DND-41 (cell line): ENCODE measurements around the gene ZSCAN2.

Experiments used
- EZH2 ChIP-seq: IDR thresholded peaks from 3 replicates; pipeline ENCODE4 v1.6.1; 2012; ENCODE audit warnings: borderline replicate concordance, low read depth, mild to moderate bottlenecking, moderate library complexity, low read length, inconsistent platforms; ENCODE audit not compliant: severe bottlenecking
- TF ChIP-seq, protein P1 (sequence below): IDR thresholded peaks from 2 replicates; pipeline ENCODE4 v1.5.1; 2012; ENCODE audit warnings: borderline replicate concordance, low read length, moderate library complexity, mild to moderate bottlenecking; ENCODE audit not compliant: poor library complexity, severe bottlenecking; ENCODE audit errors: extremely low read depth

GRCh38 chr15:84648539-84648938 is 47.7 kb downstream of the ZSCAN2 start:
- TF ChIP-seq EZH2 = no peak
- TF ChIP-seq, protein P1, sequence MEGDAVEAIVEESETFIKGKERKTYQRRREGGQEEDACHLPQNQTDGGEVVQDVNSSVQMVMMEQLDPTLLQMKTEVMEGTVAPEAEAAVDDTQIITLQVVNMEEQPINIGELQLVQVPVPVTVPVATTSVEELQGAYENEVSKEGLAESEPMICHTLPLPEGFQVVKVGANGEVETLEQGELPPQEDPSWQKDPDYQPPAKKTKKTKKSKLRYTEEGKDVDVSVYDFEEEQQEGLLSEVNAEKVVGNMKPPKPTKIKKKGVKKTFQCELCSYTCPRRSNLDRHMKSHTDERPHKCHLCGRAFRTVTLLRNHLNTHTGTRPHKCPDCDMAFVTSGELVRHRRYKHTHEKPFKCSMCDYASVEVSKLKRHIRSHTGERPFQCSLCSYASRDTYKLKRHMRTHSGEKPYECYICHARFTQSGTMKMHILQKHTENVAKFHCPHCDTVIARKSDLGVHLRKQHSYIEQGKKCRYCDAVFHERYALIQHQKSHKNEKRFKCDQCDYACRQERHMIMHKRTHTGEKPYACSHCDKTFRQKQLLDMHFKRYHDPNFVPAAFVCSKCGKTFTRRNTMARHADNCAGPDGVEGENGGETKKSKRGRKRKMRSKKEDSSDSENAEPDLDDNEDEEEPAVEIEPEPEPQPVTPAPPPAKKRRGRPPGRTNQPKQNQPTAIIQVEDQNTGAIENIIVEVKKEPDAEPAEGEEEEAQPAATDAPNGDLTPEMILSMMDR = no peak
